GM21423 (cell line): ENCODE data around the gene NPAS3.

ENCODE experiments used
- ATAC-seq: cut with Tn5 transposase; IDR thresholded peaks from one replicate; pipeline ENCODE4 v1.9.1; 2021; ENCODE audit warnings: mild to moderate bottlenecking, moderate library complexity; ENCODE audit not compliant: unreplicated experiment

Gene NPAS3

DNA sequence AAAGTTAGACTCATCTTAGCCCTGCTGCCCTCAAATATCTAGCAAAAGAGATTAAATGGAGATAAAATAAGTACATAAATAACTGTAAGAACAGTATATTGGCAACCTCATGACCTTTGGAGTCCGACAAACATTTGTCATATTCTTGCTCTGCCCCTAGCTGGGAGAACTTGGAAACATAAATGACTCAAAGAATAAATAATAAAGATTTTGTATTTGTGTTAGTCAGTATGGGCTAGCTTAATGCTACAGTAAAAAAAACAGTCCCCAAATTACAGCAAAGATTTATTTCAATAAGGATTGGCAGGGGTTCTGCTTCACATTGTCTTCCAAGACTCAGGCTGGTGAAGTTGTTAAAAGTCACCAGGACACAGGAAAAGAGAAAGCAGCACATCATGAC, 791.5 kb downstream of the NPAS3 start:
- no peak for ATAC-seq

DNA sequence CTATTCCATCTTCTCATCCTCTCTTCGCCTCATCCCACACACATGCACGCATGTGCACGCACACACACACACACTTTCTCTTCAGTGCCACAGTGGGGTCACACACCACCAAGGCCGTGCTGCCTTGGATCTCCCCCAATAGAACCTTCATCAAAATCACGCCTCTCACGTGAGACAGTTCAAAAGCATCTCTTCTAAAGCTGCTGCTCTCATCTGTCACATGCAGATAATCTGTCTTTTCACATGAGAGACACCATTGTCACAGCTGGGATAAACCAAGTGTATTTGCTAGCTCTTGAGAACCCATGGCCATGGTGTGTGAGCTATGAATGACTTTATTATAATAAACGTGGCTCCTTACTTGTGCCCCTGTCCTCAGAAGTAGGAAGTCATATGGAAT, 793.5 kb downstream of the NPAS3 start:
- no peak for ATAC-seq

DNA sequence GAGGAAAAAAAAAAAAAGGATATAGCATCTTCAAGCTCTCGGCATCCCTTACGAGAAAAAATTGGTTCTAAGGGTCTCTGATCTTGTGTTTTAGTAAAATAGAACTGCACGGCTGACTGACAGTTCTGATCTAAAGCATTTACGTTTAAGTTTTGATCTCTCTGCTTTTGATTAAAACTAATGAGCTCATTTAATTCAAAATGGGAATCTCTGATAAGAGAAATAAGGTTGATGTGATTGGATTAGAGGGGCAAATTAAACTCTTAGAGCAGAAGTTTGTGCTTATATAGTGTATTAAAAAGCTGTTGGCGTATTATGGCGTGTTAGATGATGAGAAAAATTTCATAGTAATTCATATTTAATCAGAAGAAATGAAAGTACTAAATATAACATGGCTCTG, 794.6 kb downstream of the NPAS3 start:
- ATAC-seq: no peak

DNA sequence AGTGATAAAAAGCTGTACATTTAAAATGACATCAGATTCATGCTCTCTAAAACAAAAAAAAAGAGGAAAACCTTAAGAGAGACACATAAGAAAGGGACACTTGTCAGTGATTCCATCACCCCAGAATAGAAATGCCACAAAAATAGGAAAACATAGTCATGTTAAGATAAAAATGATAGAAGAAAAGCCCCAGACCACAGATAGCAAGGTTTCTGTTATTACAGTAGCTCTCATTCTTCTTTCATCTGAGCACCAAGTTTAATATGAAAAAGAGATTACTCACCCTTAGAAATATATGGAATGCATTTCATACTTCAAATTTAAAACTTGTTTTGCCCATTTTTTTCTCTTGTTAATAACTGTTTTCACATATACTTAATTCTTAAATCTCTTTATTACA, 795.0 kb downstream of the NPAS3 start:
- no peak for ATAC-seq

DNA sequence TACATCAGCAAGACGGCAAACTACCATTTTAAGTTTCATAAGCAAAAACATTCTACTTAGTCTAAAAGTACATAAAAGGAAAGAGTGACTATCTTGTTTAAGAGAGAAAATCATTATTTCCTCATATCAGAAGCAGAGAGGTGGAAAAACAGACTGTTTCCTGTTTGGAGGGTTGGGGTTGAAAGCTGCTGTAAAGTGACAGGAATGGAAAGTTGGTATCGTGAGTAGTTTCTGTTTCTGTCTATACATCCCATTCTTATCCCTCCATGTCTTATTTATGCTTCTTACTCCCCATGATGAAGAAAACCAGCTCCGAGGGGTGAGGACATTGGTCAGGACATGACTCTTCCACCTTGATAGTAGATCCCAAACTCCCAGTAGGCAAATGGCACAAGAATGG, 795.7 kb downstream of the NPAS3 start:
- no peak for ATAC-seq

DNA sequence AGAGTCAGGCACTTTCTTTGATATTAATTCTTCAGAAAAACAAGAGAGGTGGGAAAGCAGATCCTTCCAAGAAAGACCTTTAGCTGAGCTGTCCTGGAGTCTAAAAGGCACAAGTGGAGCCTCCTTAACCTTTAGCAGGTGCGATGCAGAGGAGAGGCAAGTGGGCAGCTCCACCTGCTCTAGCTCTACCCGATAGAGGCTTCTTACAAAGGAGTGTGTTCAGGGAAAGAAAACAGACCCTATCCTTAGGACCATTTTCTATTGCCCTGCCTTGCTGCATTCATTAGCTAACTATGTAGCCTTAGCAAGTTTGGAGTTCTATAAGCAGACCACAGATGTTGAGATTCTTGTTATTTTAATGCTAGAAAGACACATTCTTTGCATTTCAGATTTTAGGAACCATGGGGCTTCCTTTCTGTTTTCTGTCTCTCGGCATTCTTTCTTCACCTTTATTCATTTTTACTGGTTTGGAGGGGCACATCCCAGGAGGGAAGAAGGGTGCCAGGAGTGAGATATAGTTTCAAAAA, 797.7 kb downstream of the NPAS3 start:
- ATAC-seq: no peak

DNA sequence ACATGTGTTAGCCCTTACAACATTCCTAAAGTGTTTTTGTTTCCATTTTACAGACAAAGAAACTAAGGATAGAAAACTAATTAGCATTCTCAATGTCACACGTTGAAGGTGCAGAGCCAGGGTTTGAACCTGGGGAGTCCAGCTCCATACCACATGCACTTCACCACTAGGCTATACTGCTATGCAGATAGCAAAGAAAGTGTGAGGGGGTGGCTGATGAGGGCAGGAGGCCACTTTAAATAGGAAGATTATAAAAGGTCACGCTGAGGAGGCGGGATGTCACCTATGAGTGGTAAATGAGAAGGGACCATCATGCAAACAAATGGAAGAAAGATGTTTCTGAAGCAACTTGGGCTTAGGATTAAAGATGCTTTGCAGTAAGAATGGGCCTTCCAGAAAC, 798.3 kb downstream of the NPAS3 start:
- no peak for ATAC-seq

DNA sequence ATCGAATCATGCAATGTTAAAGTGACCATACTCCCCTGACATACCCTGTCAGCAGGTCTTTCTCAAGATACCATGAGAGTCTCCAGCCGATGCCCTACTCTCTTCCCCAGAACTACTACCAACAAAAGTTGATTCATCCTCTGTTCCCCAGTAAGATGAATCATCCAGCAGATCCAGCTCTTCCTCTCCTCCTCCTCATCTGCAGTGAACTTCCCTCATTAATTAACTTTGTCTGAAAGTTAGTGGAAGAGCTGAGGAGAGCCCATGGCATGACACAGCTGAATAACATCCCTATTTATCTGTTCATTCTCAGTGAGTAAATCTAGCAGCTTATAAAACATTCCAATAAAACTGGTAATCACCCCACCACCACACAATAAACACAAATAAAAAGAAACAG, 798.8 kb downstream of the NPAS3 start:
- no peak for ATAC-seq

DNA sequence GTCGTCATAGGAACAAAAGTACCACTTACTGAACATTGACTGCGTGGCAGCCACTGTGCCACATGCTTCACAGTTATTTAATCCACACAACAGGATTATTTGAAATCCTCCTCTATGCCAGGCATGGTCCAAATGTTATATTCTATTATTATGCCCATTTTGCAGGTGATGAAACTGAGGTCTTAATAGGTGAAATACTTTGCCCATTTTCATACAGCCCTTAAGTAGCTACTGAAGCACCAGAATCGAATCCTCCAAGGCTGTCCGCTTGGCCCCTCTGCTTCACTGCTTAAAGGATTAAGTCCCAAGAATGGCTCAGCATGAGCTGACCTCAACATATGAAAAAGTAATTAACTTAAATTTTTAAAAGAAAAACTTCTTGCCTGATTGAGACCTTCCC, 799.4 kb downstream of the NPAS3 start:
- no peak for ATAC-seq

DNA sequence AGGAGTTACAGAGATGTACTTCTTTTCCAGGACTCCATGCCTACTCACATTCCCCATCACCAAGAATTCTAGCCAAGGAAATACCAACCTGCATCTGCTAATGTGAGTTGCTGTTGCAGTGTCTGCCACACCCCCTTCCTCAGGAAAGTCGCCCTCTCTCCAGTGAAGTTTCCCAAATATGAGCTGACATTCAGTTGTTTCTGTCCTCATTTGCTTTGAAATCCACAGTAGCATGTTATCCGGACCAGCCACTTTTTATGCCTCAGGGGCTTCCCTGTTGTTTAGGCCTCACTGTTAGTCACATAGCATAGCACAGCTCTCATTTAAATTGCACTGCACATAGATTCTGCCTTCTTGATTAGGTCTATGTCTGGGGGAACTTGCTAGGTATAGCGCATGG, 799.8 kb downstream of the NPAS3 start:
- no peak for ATAC-seq

DNA sequence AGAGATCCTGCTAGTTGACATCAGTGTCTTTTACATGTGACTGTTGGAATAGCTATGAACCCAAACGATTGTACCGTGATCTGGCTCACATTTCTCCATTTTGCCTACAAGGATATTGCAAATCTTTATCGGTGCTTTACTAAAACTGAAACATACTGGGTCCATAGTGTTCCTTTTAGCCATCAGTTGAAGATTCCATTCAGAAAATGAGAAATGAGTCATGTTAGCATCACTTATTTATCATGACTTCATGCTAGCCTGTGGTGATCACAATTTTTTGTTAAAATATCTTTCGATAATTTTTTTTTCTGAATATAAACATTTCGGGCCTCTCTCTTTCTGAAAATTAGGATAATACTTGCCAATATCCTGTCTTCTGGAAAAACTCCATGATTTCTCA, 801.9 kb downstream of the NPAS3 start:
- no peak for ATAC-seq

DNA sequence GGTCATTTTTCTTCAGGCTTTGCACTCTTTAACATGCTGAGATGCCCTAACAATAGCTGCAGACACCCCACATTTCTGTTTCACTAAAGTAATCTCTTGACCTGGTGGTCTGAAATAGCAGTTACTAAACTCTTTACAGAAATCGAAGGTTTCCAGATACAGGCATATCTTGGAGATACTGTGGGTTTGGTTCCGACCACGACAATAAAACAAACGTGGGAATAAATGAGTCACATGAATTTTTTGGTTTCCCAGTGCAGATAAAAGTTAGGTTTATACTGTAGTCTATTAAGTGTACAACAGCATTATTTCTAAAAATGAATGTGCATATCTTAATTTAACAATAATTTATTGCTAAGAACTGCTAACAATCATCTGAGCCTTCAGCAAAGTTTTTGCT, 803.5 kb downstream of the NPAS3 start:
- ATAC-seq: no peak

DNA sequence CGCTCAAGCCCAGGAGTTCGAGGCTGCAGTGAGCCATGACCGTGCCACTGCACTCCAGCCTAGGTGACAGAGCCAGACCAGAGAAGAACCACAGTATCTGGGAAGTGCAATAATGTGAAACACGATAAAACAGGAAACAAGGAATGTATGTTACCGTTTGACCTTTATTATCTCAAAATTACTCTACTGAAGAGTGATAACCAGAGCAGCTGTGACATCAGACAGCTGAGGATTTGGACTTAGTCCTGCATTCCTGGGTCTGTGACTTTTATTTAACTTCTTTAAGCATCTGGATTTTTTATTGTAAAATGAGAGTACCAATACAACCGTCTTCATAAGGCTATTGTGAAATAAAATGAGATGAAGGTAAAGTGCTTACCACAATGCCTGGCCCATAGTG, 806.5 kb downstream of the NPAS3 start:
- ATAC-seq: no peak

DNA sequence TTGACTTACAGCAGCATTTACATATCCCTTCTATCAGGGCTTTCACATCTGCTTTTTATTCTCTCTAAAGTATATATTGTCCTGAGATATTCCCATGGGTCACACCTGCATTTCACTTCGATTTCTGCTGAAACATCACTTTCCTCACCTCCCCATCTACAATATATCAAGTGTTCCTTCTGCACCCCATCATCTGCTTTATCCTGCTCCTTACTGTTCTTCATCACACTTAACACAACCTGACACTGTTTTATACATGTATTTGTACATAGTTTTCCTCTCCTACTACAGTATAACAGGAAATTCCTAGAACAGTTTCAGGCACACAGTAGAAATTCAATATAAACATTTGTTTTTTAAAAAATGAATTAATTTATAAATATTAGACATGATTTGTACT, 809.1 kb downstream of the NPAS3 start:
- no peak for ATAC-seq

DNA sequence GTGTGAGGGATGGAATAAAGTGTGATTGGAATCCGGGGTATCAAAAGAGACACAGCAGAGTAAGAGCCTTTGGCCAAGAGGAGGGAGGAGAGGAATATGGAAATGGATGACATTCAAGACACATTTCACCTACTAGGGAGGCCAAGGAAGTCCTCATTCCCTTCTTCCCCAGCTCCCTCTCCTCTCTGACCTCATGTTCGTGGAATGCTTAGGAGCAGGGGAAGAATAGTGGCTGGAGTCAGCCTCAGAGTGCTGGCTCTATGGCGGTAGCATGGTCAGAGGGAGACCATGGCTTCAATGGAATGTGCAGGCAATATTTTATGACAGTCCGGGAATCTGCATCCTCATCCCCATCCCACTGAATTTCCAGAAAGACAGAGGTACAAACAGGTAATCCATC, 815.6 kb downstream of the NPAS3 start:
- no peak for ATAC-seq

DNA sequence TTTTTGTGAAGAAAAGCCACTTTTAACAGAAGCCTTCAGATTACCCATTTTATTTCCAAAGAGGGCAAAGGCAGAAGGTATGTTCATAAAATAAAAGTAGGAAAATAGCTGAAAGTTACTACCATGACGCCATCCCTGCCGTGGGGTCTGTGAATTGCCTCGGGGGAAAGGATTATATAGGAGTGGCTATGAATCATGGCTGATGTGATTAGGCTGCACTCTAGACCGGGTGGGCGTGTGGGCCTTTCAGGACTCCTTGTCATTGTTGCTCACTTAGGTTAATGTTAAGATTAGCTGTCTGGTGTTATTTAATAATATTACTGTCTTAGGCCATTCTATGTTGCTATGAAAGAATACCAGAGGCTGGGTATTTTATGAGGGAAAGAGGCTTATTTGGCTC, 816.7 kb downstream of the NPAS3 start:
- no peak for ATAC-seq

DNA sequence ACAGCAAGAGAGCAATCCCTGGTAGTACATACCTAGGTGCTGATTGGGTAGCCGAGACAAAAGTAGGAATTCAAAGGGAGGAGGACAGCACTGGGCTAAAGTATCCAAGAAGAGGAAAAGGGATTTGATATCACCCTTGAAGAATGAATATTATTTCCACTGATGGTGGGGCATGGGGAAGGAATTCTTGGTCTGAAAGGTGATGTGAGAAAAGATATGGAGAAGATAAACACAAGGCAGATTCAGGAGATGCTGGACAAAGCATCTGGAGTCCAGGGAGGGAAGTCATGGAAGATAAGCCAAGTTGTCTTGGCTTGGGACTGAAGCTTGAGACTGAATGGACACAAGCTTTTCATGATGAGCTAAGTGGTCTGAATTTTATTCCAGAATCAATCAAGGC, 818.2 kb downstream of the NPAS3 start:
- ATAC-seq: no peak

DNA sequence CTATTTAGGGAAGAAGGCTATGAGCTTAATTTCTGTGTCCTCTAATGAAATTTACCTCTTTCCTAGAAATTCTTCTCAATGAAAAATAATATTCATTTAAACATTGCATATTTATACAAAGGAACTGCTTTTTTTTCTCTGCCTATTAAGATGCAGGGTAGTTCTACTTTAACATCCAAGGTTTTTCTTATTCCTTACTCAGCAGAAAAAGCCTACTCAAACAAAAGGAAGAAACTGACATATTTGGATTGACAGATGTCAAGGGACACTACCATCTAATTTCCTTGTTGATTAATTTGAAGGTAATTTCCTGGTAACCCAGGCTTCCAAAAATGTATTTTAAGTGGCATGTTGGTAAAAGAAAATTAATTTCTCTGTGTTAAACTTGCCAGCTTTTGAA, 819.9 kb downstream of the NPAS3 start:
- no peak for ATAC-seq

DNA sequence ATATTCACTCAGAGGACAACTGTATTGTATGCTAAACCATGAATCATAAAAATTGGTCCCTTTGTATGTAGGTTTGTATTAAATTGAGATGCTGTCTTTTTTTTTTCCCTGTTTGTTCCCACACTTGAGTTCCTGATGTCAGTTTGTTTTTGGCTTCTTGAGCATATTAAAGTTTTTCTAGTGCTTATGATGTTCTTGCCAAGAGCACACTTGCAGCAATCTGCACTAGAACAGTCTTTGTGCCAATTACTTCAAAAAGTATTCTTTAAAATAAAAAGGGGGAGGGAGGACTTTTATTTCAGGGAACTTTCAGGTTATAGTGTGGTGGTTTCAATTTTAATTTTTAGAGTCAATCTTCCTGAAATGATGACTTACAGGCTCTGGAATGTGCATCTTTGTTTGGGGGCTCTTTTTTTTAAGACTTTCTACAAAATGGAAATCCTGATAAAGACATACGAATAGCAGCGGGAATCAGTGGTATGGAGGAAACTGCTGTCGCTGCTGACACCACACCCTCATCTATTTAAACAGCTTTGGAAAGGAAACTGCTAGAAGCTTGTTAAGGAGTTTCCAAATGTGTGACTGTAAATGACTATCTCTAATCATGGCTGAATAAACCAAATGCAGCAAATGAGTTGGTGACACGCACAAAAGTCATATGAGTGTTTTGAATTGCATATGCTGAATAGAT, 823.6 kb downstream of the NPAS3 start:
- no peak for ATAC-seq

DNA sequence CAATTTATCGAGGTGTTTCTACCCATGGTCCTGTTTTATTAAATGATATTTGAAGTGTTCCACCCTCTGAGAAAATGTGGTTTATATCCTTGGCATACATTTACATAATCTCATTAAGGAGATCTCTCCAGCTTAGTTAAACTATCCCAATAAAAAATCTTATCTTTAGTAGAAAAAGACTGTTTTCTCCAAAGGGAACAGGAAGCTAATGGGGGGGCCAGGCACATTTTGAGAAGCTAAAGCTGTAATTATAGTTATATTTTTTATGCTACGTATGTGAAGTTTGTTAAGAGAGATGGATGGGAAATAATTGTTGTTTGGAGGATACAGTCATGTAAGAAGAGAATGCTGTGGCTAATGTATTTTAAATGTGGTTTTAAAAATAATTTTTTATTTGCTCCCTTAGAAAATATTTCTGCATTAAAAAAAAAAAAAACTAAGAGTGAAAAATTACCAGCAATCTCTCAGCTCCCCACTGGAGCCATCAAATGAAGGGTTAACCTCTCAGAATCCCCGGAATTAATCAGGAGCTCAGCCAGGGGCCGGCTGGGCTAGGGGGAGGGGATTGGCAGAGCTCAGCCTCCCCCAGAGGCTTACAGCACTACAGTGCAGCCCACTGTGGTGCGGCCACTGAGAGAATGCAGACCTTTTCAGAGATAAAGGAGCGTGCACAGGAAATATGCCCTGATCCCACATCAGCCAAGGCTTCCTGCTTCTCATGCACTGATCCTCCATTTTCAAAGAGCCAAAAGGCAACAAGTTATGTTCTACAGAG, 826.4 kb downstream of the NPAS3 start:
- ATAC-seq: no peak

DNA sequence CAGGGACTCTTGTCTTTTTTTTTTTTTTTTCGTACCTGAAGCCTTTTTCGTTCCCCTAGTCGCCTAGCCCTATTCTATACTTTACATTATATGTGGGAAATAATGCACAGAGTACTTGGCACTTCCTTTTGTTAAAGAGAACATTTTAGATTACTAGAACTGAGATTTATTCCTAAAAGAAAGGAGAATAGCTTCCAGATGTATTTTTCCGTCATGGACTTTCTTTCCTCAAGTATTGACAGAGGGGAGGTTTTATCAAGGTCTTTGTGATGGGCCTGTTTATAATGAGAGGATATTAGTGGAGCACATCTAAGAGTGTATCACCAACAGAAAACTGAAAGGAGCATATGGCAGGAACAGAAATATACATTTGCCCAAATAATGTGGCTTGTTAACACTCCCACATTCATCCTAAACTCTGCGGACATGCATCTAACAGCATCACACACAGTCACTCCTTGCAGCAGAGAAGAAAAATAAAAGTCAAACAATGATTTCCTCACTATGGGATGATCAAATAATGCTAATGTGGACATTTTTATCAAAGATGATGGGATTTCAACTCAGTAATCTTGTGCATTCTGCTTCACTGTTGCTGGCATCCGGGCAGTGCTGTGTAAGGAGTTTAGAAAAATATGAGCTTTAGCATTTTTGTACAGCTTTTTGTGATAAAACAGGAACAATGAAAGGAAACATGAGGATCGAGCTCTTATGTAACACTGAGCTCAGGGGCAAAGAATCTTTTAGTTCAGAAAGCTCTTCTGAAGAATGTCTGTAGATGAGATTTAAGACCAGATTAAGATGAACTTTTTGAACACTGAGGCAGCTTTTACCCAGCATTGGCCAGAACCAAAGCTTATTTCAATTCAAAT, 829.1 kb downstream of the NPAS3 start:
- ATAC-seq: no peak

DNA sequence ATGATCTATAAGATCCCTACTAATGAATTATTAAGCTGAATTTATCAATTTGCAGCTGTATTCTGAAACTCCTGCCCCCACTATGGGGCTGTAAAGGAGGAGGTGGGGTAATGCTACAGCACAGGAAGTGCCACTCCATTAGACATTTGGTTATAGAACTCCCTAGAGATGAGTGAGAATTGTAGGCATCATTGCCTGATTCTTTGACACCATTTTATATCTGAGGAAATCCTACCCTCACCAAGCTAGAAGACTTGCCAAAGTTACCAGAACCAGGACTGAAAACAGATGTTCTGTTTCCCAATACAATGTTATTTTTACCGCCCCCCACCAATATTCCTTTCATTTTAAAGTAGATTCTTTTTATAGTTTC, 829.8 kb downstream of the NPAS3 start:
- ATAC-seq: no peak
